ENCODE data around the gene PIGM.

DNA sequence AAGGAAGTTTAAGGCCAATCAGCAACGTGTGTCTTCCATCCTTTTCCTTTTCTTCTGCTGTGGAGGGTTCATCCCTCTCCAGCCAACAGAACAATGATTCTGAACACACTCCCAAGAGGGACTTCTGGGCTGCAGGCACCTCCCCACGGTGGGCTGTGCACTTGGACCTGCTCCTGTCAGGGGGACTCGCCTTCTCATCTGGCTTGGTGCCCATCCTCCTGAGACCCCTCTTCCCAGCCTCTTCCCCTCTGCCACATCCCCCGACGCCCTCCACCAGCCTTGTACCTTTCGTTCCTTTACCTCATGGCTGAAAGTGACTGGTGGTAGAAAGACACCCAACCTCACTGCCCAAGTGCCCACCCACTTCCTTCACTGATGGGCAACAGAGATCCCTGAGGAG, 51.7 kb downstream of the PIGM start:
- no peak for TF ChIP-seq POLR2A (IDR thresholded peaks at IDR 0.05)
- TF ChIP-seq, protein P1, sequence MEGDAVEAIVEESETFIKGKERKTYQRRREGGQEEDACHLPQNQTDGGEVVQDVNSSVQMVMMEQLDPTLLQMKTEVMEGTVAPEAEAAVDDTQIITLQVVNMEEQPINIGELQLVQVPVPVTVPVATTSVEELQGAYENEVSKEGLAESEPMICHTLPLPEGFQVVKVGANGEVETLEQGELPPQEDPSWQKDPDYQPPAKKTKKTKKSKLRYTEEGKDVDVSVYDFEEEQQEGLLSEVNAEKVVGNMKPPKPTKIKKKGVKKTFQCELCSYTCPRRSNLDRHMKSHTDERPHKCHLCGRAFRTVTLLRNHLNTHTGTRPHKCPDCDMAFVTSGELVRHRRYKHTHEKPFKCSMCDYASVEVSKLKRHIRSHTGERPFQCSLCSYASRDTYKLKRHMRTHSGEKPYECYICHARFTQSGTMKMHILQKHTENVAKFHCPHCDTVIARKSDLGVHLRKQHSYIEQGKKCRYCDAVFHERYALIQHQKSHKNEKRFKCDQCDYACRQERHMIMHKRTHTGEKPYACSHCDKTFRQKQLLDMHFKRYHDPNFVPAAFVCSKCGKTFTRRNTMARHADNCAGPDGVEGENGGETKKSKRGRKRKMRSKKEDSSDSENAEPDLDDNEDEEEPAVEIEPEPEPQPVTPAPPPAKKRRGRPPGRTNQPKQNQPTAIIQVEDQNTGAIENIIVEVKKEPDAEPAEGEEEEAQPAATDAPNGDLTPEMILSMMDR (IDR thresholded peaks at IDR 0.05), result no peak
